GM06990 (cell line): ENCODE measurements around the gene ABHD14A.

ENCODE experiments used
- DNase-seq: peaks from one replicate; pipeline ENCODE4 v3.0.0-alpha.2; 2011; ENCODE audit not compliant: insufficient read length; ENCODE audit errors: extremely low read depth
- H3K27me3 ChIP-seq: replicated peaks from 2 replicates; pipeline ENCODE4 v1.6.0; 2011; ENCODE audit warnings: low read length; ENCODE audit not compliant: control insufficient read depth, insufficient read depth
- H3K36me3 ChIP-seq: 2 replicates; pipeline ENCODE4 v1.5.1; 2011; ENCODE audit warnings: low read length; ENCODE audit not compliant: control insufficient read depth, insufficient read depth
- H3K4me3 ChIP-seq: replicated peaks from 2 replicates; pipeline ENCODE4 v1.5.1; 2011; ENCODE audit warnings: low read depth, mild to moderate bottlenecking, control low read depth, low read length
- TF ChIP-seq, protein P1 (sequence below): IDR thresholded peaks from 2 replicates; pipeline ENCODE4 v1.5.1; 2011; ENCODE audit warnings: low read length, control low read depth, mild to moderate bottlenecking, inconsistent platforms; ENCODE audit not compliant: insufficient read depth, poor library complexity, severe bottlenecking

The ABHD14A gene

GRCh38 chr3:52026041-52026440, 51.2 kb downstream of the ABHD14A start:
- TF ChIP-seq, protein P1, sequence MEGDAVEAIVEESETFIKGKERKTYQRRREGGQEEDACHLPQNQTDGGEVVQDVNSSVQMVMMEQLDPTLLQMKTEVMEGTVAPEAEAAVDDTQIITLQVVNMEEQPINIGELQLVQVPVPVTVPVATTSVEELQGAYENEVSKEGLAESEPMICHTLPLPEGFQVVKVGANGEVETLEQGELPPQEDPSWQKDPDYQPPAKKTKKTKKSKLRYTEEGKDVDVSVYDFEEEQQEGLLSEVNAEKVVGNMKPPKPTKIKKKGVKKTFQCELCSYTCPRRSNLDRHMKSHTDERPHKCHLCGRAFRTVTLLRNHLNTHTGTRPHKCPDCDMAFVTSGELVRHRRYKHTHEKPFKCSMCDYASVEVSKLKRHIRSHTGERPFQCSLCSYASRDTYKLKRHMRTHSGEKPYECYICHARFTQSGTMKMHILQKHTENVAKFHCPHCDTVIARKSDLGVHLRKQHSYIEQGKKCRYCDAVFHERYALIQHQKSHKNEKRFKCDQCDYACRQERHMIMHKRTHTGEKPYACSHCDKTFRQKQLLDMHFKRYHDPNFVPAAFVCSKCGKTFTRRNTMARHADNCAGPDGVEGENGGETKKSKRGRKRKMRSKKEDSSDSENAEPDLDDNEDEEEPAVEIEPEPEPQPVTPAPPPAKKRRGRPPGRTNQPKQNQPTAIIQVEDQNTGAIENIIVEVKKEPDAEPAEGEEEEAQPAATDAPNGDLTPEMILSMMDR, result no peak
- Histone ChIP-seq H3K4me3 (no peak overlapping the region), H3K36me3 (no peaks in the 10 kb centered on the region), H3K27me3 (no peaks in the 10 kb centered on the region)
- no peak for DNase-seq

DNA sequence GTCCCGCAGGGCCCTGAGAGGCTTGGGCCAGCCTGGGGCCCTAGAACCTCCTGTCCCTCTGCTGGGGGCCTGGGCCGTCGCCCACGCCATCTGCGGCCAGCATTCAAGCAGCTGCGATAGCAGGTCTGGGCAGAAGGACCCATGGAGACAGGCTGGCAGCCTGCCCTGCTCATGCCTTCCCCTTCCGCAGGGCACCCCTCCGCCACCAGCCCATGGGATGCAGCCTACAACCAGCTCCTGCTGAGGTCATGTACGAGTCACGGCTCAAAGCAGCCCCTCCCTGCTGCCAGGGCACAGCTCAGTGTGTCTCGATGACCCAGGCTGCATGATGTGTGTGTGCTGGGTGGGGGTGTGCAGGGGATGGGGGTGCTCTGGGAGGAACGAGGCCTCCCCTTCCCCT, 53.7 kb downstream of the ABHD14A start:
- DNase-seq, result no peak
- Histone ChIP-seq H3K4me3 (no peak overlapping the region), H3K36me3 (no peaks in the 10 kb centered on the region), H3K27me3 (no peaks in the 10 kb centered on the region)
- TF ChIP-seq, protein P1, result no peak

DNA sequence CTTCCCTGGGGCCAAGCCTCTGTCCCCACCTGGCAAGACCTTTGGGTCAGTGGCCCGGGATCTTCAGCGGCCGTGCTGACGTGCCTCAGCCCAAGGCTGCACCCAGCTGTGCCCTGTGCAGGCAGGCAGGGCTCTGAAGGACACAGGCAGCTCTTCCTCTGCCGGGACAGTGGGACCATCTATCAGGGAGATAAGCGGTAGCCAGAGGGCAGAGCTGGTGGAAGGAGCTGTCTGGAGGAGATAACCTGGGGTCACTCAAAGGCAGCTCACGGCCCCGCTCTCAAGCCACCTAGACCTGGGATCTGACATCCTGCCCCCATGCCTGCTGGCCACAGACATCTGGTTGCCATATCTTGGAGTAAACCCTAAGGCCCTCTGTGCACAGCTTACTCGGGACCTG, 54.2 kb downstream of the ABHD14A start:
- DNase-seq, result no peak
- Histone ChIP-seq H3K4me3 (no peak overlapping the region), H3K27me3 (no peaks in the 10 kb centered on the region), H3K36me3 (no peaks in the 10 kb centered on the region)
- TF ChIP-seq, protein P1, result no peak

- no peaks in the 10 kb centered on the region for H3K27me3 ChIP-seq
- H3K4me3 ChIP-seq, result no peak overlapping the region
- TF ChIP-seq, protein P1, result no peak
- H3K36me3 ChIP-seq, result no peaks in the 10 kb centered on the region
- no peak for DNase-seq
These were observed 54.7 kb downstream of the ABHD14A start for GRCh38 chr3:52029535-52029934.
